ENCODE data around the gene SNTG2. TPM values are rescaled to one million over a fixed set of nuclear protein-coding genes. Genes with fewer than 3 reads are reported as not detected.

Gene SNTG2
- total and polyA plus RNA-seq, 10 of the 15 experiments (the other 5 are each of a cell fraction or from before 2014, with no cell fraction given): not detected

DNA sequence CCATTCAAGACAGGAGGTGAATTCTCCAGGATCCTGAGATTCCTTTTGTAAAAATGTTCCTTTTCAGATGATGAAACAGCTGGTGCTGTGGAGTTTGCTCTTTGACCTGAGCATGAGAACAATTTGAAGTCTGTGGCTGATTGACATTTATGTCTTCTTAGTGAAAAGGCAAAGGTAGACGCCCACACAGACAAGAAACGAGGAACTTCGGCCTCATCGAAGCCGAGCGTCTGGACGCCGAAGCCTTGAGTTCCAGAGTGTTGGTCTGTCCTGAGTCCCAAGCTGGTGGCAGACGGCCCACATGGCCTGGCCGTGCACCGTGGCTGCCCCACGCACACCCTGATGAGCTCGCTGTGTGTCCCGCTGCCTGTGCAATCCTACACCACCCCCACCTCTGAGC is 20.7 kb upstream of the SNTG2 start (continued):
- TF ChIP-seq MTA3 (IDR thresholded peaks at IDR 0.05; ENCODE audit: borderline replicate concordance, low read length): no peak
- TF ChIP-seq IRF4 (IDR thresholded peaks at IDR 0.05; ENCODE audit: low read depth, low read length): no peak

DNA sequence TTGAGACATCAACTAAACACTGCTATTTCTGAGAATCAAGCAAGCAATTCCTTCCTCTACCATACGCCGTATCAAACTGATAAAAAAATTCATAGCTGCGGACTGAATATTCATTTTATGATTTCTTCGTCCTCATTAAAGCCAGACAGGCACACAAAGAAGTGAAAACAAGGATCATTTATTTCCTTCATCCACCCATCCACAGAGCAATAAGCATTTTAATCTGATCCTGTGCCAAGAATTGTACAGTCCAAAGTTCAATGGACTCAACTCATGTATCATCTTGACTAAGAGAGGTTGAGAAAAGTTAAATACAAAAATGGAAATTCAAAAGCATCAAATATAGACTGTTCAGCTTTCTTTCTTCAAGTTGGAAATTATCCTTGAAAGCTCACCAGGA is 19.7 kb upstream of the SNTG2 start:
- no peaks in the 10 kb centered on the region for H3K27me3 ChIP-seq (replicated peaks in 1 of 2; ENCODE audit: control insufficient read depth in 2 of 2, insufficient read depth in 2 of 2, low read length in 1 of 2)
- ATAC-seq (no peak), FAIRE-seq (no peak), DNase-seq (ENCODE audit: low read depth, low spot score) (no peak)
- no peaks in the 10 kb centered on the region for H4K20me1 ChIP-seq (ENCODE audit: control insufficient read depth, insufficient read depth)
- TF ChIP-seq TCF12 (IDR thresholded peaks at IDR 0.05; ENCODE audit: low read depth, low read length): no peak
- no peak for TF ChIP-seq MYC (IDR thresholded peaks at IDR 0.05; ENCODE audit: insufficient read depth, insufficient read length, insufficient replicate concordance, low read length, severe bottlenecking)
- TF ChIP-seq ETV6 (conservative IDR thresholded peaks at IDR 0.05 in 1 of 2, IDR thresholded peaks at IDR 0.05 in 1 of 2; ENCODE audit: borderline replicate concordance in 1 of 2, low read depth in 1 of 2): no peak
- TF ChIP-seq, protein P1, sequence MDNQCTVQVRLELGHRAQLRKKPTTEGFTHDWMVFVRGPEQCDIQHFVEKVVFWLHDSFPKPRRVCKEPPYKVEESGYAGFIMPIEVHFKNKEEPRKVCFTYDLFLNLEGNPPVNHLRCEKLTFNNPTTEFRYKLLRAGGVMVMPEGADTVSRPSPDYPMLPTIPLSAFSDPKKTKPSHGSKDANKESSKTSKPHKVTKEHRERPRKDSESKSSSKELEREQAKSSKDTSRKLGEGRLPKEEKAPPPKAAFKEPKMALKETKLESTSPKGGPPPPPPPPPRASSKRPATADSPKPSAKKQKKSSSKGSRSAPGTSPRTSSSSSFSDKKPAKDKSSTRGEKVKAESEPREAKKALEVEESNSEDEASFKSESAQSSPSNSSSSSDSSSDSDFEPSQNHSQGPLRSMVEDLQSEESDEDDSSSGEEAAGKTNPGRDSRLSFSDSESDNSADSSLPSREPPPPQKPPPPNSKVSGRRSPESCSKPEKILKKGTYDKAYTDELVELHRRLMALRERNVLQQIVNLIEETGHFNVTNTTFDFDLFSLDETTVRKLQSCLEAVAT (IDR thresholded peaks at IDR 0.05): no peak
- TF ChIP-seq NBN (IDR thresholded peaks at IDR 0.05): no peak
- TF ChIP-seq EP300 (IDR thresholded peaks at IDR 0.05; ENCODE audit: borderline replicate concordance in 1 of 2, control insufficient read depth in 1 of 2, low read depth in 2 of 2, low read length in 2 of 2): no peak
- TF ChIP-seq, protein P2, sequence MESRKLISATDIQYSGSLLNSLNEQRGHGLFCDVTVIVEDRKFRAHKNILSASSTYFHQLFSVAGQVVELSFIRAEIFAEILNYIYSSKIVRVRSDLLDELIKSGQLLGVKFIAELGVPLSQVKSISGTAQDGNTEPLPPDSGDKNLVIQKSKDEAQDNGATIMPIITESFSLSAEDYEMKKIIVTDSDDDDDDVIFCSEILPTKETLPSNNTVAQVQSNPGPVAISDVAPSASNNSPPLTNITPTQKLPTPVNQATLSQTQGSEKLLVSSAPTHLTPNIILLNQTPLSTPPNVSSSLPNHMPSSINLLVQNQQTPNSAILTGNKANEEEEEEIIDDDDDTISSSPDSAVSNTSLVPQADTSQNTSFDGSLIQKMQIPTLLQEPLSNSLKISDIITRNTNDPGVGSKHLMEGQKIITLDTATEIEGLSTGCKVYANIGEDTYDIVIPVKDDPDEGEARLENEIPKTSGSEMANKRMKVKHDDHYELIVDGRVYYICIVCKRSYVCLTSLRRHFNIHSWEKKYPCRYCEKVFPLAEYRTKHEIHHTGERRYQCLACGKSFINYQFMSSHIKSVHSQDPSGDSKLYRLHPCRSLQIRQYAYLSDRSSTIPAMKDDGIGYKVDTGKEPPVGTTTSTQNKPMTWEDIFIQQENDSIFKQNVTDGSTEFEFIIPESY (IDR thresholded peaks at IDR 0.05): no peak
- no peak for TF ChIP-seq NFYA (IDR thresholded peaks at IDR 0.05; ENCODE audit: borderline replicate concordance, low read depth, low read length)
- no peak for TF ChIP-seq SIX5 (IDR thresholded peaks at IDR 0.05; ENCODE audit: low read depth, low read length, severe bottlenecking)
- TF ChIP-seq CBFB (IDR thresholded peaks at IDR 0.05; ENCODE audit: low read depth): no peak
- TF ChIP-seq NFIC (IDR thresholded peaks at IDR 0.05; ENCODE audit: low read depth, low read length): no peak
- TF ChIP-seq HDAC6 (IDR thresholded peaks at IDR 0.05; ENCODE audit: unreplicated experiment): no peak
- TF ChIP-seq NR2C1 (IDR thresholded peaks at IDR 0.05): no peak
- no peak overlapping the region for H3K4me3 ChIP-seq
- no peak overlapping the region for H2AFZ ChIP-seq (ENCODE audit: control insufficient read depth, low read depth, low read length)
- intact Hi-C loops (cut with micrococcal nuclease; ENCODE audit: unreplicated experiment): no loop called here
- no peak overlapping the region for H3K27ac ChIP-seq (ENCODE audit: control insufficient read depth, insufficient read depth)
- H3K9ac ChIP-seq (ENCODE audit: control insufficient read depth, insufficient read depth, low read length): no peak overlapping the region
- CTCF ChIA-PET: no interaction called here
- RAD21 ChIA-PET (ENCODE audit: unreplicated experiment): no interaction called here
- BruUV-seq (replicated peaks): no TSS peak
- H3K4me2 ChIP-seq (ENCODE audit: control insufficient read depth, insufficient read depth): no peak overlapping the region
- WGBS (ENCODE audit: insufficient coverage, insufficient replicate concordance, low lambda C conversion rate, missing lambda C conversion rate): 58% methylated on average over 4 of the region's 4 CpGs
- SMC1A ChIA-PET (ENCODE audit: uncharacterized antibody, unreplicated experiment): no interaction called here
- H3K79me2 ChIP-seq (ENCODE audit: control insufficient read depth, insufficient read depth, low read length): no peaks in the 10 kb centered on the region
- in situ Hi-C loops (cut with MboI): no loop called here
- H3K4me1 ChIP-seq (ENCODE audit: control insufficient read depth, insufficient read depth, low read length): no peaks in the 10 kb centered on the region
- H3K9me3 ChIP-seq (replicated peaks; ENCODE audit: control insufficient read depth, insufficient read depth, low read length): no peaks in the 10 kb centered on the region; the same call in 2 of the 3 replicates
- POLR2A ChIA-PET: no interaction called here
- no peaks in the 10 kb centered on the region for H3K36me3 ChIP-seq (ENCODE audit: control insufficient read depth in 2 of 2, insufficient read depth in 2 of 2, low read length in 1 of 2)
